Skeletal muscle tissue (tissue), 4 donors: ENCODE measurements around the gene CD163L1. TPM values are rescaled to one million over a fixed set of nuclear protein-coding genes. Genes with fewer than 3 reads are reported as not detected.

Experiments used
- H3K27ac ChIP-seq: one replicate; pipeline ENCODE4 v1.7.0; 2013; ENCODE audit warnings: mild to moderate bottlenecking, low read depth, low read length, inconsistent platforms
- H3K27me3 ChIP-seq, 3 donors: one replicate each; pipeline ENCODE4 v1.7.0; 2013; ENCODE audit warnings: low read length in 3 of 3; ENCODE audit not compliant: control insufficient read depth in 3 of 3, insufficient read depth in 3 of 3
- H3K36me3 ChIP-seq, 3 donors: one replicate each; pipeline ENCODE4 v1.7.0; 2013; ENCODE audit warnings: low read length in 3 of 3; ENCODE audit not compliant: control insufficient read depth in 3 of 3, insufficient read depth in 3 of 3
- H3K4me1 ChIP-seq, 3 donors: one replicate each; pipeline ENCODE4 v1.7.0; 2013; ENCODE audit warnings: low read length in 3 of 3, mild to moderate bottlenecking in 3 of 3; ENCODE audit not compliant: control insufficient read depth in 3 of 3, insufficient read depth in 3 of 3
- H3K4me3 ChIP-seq, 3 donors: one replicate each; pipeline ENCODE4 v1.7.0; 2013; ENCODE audit warnings: low read length in 3 of 3
- H3K9ac ChIP-seq, 3 donors: one replicate each; pipeline ENCODE4 v1.7.0; 2013; ENCODE audit warnings: low read length in 3 of 3, mild to moderate bottlenecking in 3 of 3, moderate library complexity in 2 of 3, low read depth in 1 of 3
- H3K9me3 ChIP-seq, 3 donors: one replicate each; pipeline ENCODE4 v1.7.0; 2013; ENCODE audit warnings: low read length in 3 of 3; ENCODE audit not compliant: control insufficient read depth in 3 of 3
- total RNA-seq: library from RNA; depleted of rRNA; stranded (reverse); fragments of >200 nt; gene quantifications from one replicate; pipeline ENCODE4 v1.2.3, GENCODE V29; 2014
- donor health status: Osteomylitis.

Gene CD163L1
- 4.7 TPM for total RNA-seq

GRCh38 chr12:7444076-7444475 is at the start of gene CD163L1:
CD163L1 (minus strand) TSS chr12:7444153; CDS start chr12:7444127, 26 bp downstream.
- no peak within 1 kb of the TSS for H3K27ac ChIP-seq
- no peak within 1 kb of the TSS for H3K9ac ChIP-seq
- H3K9me3 ChIP-seq: no peaks in the 10 kb centered on the region
- peaks cover 0 to 5% (median 3%) of the 10 kb centered on the region in 3 donors for H3K27me3 ChIP-seq
- H3K4me1 ChIP-seq: no peaks in the 10 kb centered on the region
- no peaks in the 10 kb centered on the region for H3K36me3 ChIP-seq
- no peak within 1 kb of the TSS for H3K4me3 ChIP-seq

GRCh38 chr12:7493006-7493405 is 49.1 kb upstream of the CD163L1 start:
- Histone ChIP-seq H3K27me3 (no peaks in the 10 kb centered on the region), H3K27ac (no peak overlapping the region), H3K9ac (no peak overlapping the region), H3K4me1 (no peaks in the 10 kb centered on the region), H3K36me3 (no peaks in the 10 kb centered on the region), H3K9me3 (no peaks in the 10 kb centered on the region), H3K4me3 (no peak overlapping the region)

- H3K27ac ChIP-seq: no peak overlapping the region
- H3K27me3 ChIP-seq: no peaks in the 10 kb centered on the region
- no peaks in the 10 kb centered on the region for H3K4me1 ChIP-seq
- H3K36me3 ChIP-seq: no peaks in the 10 kb centered on the region
- no peak overlapping the region for H3K9ac ChIP-seq
- no peaks in the 10 kb centered on the region for H3K9me3 ChIP-seq
- no peak overlapping the region for H3K4me3 ChIP-seq
These were observed 42.6 kb upstream of the CD163L1 start for GRCh38 chr12:7486512-7486911.

GRCh38 chr12:7485095-7485494 is 41.1 kb upstream of the CD163L1 start:
- Histone ChIP-seq H3K36me3 (no peaks in the 10 kb centered on the region), H3K27me3 (no peaks in the 10 kb centered on the region), H3K4me1 (no peaks in the 10 kb centered on the region), H3K27ac (no peak overlapping the region), H3K9me3 (no peaks in the 10 kb centered on the region), H3K9ac (no peak overlapping the region), H3K4me3 (no peak overlapping the region)

GRCh38 chr12:7483343-7483742 is 39.4 kb upstream of the CD163L1 start:
- H3K4me1 ChIP-seq: no peaks in the 10 kb centered on the region
- no peak overlapping the region for H3K9ac ChIP-seq
- H3K4me3 ChIP-seq: no peak overlapping the region
- no peaks in the 10 kb centered on the region for H3K9me3 ChIP-seq
- H3K27ac ChIP-seq: no peak overlapping the region
- H3K27me3 ChIP-seq: no peaks in the 10 kb centered on the region
- no peaks in the 10 kb centered on the region for H3K36me3 ChIP-seq

GRCh38 chr12:7479771-7480170 is 35.8 kb upstream of the CD163L1 start:
- H3K27me3 ChIP-seq: no peaks in the 10 kb centered on the region
- H3K4me1 ChIP-seq: no peaks in the 10 kb centered on the region
- no peaks in the 10 kb centered on the region for H3K9me3 ChIP-seq
- H3K36me3 ChIP-seq: no peaks in the 10 kb centered on the region
- no peak overlapping the region for H3K27ac ChIP-seq
- no peak overlapping the region for H3K4me3 ChIP-seq
- no peak overlapping the region for H3K9ac ChIP-seq

GRCh38 chr12:7472060-7472459 is 28.1 kb upstream of the CD163L1 start:
- Histone ChIP-seq H3K9ac (no peak overlapping the region), H3K27me3 (no peaks in the 10 kb centered on the region), H3K4me1 (no peaks in the 10 kb centered on the region), H3K36me3 (no peaks in the 10 kb centered on the region), H3K4me3 (no peak overlapping the region), H3K27ac (no peak overlapping the region), H3K9me3 (no peaks in the 10 kb centered on the region)

GRCh38 chr12:7460375-7461259 is 16.7 kb upstream of the CD163L1 start:
- Histone ChIP-seq H3K9ac (no peak overlapping the region), H3K9me3 (no peaks in the 10 kb centered on the region), H3K36me3 (no peaks in the 10 kb centered on the region), H3K27me3 (no peaks in the 10 kb centered on the region), H3K27ac (no peak overlapping the region), H3K4me3 (no peak overlapping the region), H3K4me1 (no peaks in the 10 kb centered on the region)

- H3K36me3 ChIP-seq: no peaks in the 10 kb centered on the region
These were observed 16.0 kb upstream of the CD163L1 start for GRCh38 chr12:7459973-7460372.

GRCh38 chr12:7451756-7452155 is 7.8 kb upstream of the CD163L1 start:
- Histone ChIP-seq H3K36me3 (no peaks in the 10 kb centered on the region), H3K27ac (no peak overlapping the region), H3K4me1 (no peaks in the 10 kb centered on the region), H3K27me3 (no peaks in the 10 kb centered on the region), H3K4me3 (no peak overlapping the region), H3K9ac (no peak overlapping the region), H3K9me3 (peaks cover 0 to 4% (median 0%) of the 10 kb centered on the region in 3 donors)

More at GRCh38 chr12:7459973-7460372, 16.0 kb upstream of the CD163L1 start:
- Histone ChIP-seq H3K4me3 (no peak overlapping the region), H3K27ac (no peak overlapping the region), H3K9ac (no peak overlapping the region), H3K4me1 (no peaks in the 10 kb centered on the region), H3K27me3 (no peaks in the 10 kb centered on the region), H3K9me3 (no peaks in the 10 kb centered on the region)
